CD4-positive, alpha-beta T cell treated with Interleukin-21 for 1 hour (primary cell): ENCODE data around the gene PIM3.

Experiments used
- DNase-seq: peaks from one replicate; pipeline ENCODE4 v3.0.0-alpha.2; 2020

The PIM3 gene

DNA sequence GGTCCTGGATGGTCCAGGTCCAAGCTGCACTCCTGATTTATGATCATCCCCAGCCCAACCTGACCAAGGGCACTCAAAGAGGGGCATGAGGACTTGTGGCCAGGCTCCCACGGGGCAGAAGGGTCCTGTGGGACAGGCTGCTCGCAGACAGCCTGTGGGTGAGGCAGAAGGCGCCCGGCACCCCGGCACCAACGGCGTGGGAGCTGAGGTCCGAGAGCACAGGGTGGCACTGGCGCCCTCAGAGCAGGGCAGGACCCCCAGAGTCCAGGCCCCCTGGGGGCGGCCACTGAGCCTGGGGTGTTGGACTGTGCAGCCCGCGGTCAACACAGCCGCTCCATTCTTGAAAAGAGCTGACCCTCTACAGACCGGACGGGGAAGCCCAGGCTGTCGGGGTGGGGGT lies 48.7 kb downstream of the PIM3 start:
- DNase-seq, result no peak

DNA sequence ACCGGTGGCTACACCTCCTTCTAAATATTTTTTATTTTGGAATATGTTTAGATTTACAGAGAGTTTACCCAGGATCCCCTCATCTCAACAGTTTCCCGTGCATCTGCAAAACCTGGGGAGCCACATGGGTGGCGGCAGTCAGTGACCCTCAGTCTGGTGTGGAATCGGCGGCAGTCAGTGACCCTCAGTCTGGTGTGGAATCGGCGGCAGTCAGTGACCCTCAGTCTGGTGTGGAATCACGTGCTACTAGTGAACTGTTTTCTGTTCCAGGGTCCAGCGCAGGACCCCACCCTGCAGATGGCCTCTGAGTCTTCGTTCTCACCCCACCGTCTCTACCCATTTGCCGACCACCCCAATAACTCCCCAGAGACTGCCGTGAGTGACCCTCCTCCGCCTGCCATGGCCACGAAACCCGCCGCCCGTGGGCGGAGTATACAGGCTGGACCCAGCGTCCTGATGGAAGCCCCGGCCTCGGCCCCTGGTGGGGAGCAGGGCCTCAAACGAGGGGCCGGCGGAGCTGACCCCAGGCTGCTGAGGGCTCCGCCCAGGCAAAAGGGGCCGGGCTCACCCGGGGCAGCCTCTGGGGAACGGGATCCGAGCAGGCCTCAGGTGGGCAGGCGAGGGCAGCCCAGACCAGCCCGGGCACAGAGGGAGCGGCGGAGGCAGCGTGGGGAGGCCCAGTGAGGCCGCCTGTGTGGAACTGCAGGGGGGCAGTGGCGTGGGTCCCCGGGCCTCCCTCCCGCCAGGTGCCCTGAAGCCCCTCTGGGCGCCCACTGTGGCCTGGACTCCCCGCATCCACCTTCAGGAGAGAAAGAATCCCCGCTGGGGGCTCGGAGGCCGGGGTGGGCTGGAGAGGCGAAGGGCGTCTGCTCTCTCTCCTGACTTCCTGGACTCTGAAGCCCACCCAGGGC lies 49.4 kb downstream of the PIM3 start:
- no peak for DNase-seq

DNA sequence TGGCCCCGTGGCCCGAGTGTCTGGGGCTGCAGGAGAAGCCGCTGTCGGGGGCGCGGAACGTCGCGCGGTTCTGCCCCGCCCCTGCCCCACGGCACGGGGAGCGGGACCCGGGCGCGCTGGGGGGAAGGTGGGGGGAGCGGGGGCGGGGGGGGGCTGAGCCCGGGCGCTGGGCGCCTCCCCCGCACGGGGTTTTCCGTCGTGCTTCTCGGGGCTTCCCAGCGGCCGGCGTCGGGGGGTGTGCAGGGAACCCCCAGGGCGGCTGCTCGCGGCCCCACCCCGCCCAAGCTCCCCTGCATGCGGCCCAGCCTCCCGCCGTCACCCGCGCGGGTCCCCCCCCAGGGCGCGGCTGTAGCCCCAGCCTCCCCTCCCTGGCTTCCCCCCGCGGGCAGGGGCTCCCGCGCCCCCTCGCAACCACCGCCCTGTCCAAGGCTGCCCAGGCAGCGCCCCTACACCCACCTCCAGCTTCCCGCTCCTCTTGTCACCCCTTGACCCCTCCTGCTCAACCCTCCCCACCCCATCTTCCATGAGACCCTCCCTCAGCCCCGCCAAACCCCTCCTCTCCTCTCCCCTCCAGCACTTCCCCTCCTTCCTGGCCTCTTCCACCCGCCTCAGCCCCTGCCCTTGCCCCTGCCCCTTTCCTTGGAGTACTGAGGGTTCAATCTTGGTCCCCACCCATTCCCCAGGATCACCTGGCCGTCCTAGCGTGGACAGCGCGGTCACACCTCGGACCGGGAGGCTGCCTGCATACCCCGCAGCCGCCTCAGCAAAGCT lies 50.3 kb downstream of the PIM3 start:
- DNase-seq, result peak; percentile 80

DNA sequence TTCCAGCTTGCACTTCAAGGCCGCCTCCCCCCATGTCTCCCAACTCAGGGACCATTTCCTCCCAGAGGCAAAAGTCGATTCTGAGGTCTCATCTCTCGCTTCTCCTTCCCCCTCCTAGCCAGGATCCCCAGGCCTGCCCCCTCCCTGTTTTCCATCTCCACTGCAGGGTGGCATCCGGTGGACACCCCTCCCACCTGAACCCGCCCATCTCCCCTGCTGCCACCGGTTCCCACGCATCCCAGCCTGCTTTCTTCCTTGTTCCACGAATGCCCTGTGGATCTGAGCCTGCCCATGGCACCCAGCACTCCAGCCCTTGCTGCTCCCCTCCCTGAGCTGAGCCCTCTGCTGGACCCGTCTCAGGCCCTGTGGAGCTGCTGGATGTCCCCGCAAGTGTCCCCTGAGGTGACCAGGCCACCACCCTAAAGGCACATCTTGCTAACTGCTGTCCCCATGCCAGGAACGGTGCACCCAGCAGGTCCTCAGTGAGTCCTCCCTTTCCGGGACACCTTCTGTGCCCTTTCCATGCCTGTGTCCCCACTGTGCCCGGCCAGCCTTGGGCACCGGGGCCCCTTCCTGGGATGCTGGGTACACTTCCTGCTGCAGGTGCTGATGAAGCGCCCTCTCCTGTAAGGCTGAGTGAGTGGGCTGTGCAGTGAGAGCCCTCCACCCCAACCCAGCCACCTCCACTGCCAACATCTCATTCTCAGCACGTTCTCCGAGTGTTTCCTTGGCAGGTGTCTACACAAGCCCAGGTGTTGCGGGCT lies 51.1 kb downstream of the PIM3 start:
- no peak for DNase-seq

DNA sequence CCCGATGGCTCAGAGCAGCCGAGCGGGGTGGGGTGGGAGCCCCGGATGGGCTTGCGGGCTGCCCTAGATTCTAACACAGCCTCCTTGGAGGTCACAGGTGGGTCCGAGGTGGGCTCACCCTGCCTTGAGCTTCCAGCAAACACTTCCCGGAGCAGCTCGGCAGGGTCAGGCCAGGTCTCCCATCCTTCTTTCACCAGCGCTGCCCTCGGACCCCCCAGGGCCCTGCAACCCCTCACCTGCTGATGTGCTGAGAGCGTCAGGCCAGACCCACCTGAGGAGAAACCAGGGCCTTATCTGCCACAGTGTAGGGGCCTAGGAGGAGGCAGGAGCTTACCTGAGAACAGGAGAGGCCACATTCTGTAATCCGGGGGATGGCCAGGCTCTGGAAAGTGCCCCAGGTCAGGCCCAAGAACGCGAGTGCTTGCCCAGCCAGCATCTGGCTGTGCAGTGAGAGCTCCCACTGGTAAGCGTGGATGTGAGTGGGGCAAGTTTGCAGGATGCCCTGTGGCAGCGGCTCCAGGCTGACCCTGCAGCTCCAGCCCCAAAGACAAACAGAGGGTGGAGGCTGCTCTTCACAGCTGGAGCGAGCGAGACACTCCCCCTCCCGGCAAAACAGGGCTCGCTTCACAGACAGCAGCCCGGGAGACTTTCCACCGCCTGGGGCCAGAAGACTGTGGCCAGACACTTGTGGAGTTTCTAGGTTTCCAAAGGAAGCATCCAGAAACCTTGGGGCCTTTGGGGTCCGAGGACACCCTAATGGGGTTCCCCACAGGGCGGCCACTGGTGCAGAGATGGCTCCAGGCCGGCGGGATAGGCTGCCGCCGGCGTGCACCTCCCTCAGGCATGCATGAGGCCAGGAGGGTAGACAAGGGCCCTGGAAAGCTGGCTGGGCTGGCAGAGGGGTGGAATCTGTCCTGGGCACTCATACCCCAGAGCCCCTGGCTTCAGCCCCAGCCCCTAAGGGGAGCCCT lies 51.9 kb downstream of the PIM3 start, which contains the start of gene IL17REL:
Gene IL17REL (minus strand): TSS at position 555 of the 971 bp plus-strand sequence. CDS start 119 bp downstream, at position 436.
- no peak for DNase-seq
